ENCODE measurements around the gene SLBP.
A peak's percentile ranks its signal among the peaks of the same experiment; 100 is the strongest.

The SLBP gene

DNA sequence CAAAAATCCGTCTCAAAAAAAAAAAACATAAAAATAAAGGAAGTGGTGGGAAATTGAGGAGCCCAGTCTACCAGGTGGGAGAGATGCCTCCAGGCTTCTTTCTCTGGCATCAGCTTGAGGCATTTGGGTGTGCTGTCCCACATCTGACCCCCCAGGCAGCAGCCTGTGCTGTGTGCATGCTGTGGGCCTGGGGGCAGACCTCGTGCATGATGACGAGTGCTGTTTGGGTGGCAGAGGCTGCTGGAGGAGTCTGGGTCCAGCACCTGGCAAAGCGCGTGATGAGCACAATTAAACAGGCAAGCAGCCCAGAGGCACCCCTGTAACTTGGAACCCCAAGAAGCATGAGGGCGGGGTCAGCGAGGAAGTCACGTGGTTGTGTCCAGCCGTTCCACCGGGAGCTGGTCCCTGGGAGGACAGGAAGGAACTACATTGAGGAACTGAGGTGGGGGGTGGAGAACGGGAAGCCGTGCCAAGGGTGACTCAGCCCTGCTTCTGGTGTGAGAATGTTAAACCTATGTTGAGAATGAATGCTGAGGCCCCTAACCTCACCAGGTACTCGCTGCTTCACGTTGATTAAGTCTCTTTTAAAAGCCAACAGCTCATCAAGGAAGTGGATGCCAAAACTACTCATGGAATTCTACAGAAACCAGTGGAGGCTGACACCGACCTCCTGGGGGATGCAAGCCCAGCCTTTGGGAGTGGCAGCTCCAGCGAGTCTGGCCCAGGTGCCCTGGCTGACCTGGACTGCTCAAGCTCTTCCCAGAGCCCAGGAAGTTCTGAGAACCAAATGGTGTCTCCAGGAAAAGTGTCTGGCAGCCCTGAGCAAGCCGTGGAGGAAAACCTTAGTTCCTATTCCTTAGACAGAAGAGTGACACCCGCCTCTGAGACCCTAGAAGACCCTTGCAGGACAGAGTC is 15.3 kb upstream of the SLBP start:
- DNase-seq (ENCODE audit: low read depth): peak; percentile 91

DNA sequence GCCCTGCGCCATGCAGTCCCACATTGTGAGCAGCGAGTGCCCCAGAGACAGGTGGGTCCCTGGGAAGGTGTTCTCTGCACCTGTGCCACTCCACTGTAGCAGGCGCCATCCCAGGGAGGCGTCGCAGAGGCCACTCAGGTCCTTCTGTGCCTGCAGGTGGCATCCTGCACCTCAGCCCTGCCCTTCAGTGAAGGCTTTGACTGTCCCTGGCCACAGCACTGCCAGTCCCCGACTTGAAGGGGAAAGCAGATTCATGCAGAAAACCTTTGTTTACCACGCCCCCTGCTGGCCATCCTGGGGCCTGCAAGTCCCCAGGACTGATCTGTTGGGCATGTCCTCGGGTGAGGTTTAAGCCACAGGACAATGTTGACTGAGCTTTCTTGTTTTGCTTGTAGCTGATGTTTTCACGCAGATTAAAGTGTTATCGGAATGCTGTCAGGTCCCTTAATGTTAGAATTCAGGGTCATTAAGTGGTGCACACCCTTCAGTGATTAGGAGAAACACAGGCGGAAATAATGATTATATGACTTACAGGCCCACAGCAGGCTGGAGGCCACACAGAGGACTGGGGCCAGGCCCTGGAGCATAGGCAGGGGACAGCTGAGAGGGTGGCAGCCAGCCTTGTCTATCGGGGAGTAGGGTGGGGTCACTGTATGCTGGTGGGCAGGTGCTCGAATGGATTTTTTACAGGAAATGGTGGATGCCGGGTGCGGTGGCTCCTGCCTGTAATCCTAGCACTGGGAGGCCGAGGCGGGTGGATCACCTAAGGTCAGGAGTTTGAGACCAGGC is 14.2 kb upstream of the SLBP start:
- DNase-seq (ENCODE audit: low read depth): peak; percentile 84

DNA sequence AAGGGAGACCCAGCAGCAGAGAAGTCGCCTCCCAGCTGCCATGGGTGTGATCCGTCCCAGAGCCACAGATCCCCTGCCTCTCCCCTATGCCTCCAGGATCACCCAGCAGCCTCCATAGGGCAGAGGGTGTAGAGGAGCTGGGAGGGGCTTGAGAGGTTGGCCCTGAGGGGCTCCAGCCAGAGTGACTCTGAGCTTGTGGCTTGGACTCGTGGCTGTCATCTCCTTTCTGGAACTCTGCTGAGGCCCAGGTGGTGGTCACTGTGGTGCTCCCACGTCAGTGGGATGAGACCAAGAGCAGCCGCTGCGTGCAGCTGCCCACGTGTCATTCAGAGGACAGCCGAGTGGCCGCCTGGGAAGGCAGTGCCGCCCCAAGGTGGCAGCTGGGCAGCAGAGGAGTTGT is 13.4 kb upstream of the SLBP start:
- DNase-seq (ENCODE audit: low read depth): no peak

DNA sequence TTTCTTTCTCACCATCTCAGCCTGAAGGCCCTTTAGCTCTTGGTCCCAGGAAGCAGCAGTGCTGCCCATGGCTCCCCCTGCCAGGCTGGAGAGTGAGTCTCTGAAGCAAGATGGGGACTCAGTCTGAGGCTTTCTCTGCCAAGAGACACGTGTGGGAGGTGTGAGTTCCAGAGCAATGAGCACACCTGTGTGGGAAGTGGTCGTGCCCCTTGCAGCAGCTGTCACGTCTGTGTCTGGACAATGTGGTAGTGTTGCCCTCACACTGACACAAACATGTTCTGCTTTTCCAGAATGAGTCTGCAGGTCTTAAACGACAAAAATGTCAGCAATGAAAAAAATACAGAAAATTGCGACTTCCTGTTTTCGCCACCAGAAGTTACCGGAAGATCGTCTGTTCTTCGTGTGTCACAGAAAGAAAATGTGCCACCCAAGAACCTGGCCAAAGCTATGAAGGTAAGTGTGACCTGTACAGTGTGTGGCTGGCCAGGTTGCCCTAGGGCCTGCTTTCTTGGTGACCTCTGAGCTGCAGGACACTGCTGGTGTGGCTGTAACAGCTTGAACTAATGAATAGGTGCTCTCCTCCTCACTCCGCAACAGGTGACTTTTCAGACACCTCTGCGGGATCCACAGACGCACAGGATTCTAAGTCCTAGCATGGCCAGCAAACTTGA is 11.1 kb upstream of the SLBP start:
- no peak for DNase-seq (ENCODE audit: low read depth)

DNA sequence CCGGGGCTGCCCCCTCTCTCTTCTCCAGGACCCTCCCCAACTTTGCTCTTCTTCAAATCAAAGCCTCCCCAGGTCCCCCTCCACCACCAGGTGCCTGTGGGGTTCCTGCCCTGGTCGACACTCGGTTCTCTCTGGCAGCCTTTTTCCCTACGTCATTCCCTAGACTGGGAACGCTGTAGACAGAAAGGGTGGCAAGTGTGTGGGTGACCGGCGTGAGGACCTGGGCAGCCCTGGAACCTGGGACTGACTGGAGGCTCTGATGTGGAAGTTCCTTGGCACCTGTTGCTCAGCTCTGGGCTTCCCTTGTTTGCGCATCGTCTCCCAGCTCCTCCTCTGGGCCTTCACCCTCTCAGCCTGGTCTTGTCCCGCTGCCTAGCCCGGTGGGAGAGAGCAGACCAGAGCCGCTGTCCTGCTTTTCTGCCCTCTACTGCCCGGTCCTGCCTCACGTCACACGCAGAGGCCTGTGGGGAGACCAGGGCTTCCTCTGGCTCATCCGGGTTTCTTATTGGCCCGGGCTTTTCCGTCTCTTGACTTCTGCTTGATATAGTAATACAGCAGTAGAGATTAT is 10.5 kb upstream of the SLBP start:
- DNase-seq (ENCODE audit: low read depth): no peak

DNA sequence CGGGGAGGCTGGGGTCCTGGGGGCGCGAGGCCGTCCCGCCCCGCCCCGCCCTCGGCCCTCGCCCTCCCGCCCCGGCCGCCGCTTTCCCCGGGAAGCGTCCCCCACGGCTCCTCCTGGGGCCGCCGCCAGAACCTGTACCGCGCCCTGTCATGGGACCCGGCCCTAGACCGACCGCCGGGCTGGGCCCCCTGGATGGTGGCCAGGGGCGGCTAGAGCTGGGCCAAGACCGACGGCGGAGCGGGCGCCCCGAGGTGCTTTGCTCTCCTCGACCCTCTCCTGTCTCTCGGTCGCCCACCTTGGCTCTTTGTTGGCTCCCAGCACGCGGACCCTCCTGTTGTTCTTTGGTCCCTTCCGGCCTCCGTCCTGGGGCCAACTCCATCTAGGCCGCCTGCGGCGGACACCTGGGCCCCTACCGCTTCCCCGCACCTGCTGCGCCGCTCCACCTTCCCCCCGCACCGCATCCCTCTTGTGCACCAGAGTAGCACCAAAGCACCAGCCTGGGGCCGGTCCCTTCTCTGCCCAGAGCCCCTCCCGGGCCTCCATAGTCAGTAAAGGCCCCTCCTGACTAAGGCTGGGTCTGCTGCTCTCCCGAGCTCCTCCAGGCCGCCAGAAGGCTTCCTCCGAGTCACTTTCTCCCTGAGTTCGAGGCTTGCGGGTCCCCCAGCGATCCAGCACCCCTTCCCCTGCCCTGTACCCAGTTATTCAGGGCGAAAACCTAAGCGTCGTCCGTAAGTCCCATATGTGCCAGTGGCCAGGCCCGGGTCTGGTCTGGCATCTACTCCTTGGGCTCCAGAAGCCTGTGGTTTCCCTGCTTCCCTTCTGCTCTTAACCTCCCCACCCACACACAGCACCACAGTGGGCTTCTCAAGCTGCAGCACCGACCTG is 9.8 kb upstream of the SLBP start:
- DNase-seq (ENCODE audit: low read depth): peak; percentile 23

DNA sequence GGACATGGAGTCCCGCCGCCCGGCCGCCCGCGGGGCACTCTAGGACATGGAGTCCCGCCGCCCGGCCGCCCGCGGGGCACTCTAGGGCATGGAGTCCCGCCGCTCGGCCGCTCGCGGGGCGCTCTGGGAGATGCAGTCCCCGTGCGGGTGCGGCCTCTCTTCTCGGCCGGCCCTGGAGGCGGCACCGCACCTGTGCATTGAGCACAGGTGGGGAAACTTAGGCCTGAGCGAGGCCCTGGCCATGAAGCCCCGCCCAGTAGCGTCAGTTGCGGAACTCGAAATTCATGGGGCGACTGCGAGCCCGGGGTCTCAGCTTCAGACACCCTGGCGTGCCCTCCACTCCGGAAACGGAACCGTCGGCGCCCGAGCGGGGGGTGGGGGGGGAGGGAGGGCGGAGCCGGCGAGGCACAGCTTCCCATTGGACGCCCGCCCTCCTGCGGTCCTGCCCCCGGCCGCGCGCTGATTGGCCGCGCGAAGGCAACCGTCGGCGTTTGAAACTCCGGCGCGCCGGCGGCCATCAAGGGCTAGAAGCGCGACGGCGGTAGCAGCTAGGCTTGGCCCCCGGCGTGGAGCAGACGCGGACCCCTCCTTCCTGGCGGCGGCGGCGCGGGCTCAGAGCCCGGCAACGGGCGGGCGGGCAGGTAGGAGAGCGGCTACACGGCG is 9.0 kb upstream of the SLBP start, which contains the start of the genes TACC3 and TMEM129:
Gene TACC3, plus strand, starts transcription at position 519 of the 663 bp plus-strand sequence. CDS start 1,901 bp downstream, outside the sequence.
Gene TMEM129, minus strand, starts transcription at position 321 of the 663 bp plus-strand sequence. CDS start 486 bp downstream, outside the sequence.
- DNase-seq (ENCODE audit: low read depth): peak; percentile 90

DNA sequence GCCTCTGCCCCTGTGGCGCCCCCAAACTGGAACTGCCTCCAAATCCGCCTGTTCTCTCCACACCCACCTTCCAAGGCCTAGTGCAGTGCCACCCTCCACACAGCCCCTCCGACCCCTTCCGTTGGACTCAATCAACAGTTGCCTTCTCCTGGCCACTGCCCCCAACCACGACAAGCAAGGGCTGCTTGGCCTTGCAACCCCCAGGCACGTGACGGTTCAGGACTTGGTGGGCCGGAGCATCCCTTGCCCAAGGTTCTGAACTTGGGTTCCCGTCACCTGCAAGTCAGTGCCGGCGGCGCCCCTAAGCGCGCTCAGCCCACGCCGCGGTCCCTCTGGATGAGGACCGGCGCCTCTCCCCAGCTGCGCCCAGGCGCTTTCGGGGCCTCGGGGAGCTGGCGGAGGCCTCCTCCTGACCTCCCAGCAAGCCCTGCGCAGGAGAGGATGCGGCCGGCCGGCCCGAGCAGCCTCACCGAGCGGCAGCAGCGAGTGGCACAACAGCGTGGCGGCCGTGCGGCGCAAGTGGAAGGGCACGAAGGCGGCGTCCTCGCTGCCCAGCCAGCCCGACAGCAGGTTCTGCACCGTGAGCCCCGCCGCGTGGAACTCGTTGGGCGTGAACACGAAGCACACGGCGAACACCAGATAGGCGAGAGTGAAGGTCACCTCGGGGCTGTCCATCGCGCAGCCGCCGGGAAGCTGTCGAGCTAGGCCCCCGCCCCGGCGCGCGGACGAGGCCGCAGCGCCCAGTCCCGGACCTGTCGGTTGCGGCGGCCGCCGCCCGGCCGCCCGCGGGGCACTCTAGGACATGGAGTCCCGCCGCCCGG is 8.3 kb upstream of the SLBP start:
- DNase-seq (ENCODE audit: low read depth): peak; percentile 58

DNA sequence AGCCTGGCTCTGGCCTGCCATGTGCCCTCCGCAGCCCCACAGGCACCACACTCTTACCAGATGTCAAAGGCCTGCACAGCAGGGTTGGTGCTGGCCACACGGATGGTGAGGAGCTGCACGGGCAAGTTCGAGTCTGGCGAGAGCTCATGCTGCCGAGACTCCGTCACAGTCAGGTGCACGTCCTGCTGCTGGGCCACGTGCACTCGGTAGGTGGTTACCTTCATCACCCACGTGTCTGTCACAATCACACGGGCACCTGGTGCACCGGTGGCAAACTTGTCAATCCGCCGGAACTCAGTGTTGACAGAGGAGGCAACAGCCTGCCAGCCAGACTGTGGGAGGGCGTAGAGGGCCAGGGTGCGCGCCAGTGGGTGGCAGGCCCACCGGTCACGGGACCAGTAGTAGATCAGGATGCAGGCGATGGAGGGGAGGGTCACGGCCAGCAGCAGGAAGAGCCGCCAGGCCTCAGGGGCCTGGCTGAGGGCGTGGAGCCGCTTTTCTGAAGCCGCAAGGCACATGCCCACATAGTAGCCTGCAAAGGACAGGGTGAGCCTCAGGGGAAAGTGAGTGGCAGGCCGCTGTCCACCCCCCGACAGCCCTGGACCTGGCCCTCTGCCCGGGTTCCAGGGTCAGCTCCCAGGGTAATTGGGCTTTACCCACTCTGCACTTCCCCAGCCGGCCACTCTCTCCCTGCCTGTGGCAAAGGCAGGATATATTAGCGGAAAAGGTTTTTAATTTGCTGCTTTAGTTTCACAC is 6.2 kb upstream of the SLBP start:
- no peak for DNase-seq (ENCODE audit: low read depth)

DNA sequence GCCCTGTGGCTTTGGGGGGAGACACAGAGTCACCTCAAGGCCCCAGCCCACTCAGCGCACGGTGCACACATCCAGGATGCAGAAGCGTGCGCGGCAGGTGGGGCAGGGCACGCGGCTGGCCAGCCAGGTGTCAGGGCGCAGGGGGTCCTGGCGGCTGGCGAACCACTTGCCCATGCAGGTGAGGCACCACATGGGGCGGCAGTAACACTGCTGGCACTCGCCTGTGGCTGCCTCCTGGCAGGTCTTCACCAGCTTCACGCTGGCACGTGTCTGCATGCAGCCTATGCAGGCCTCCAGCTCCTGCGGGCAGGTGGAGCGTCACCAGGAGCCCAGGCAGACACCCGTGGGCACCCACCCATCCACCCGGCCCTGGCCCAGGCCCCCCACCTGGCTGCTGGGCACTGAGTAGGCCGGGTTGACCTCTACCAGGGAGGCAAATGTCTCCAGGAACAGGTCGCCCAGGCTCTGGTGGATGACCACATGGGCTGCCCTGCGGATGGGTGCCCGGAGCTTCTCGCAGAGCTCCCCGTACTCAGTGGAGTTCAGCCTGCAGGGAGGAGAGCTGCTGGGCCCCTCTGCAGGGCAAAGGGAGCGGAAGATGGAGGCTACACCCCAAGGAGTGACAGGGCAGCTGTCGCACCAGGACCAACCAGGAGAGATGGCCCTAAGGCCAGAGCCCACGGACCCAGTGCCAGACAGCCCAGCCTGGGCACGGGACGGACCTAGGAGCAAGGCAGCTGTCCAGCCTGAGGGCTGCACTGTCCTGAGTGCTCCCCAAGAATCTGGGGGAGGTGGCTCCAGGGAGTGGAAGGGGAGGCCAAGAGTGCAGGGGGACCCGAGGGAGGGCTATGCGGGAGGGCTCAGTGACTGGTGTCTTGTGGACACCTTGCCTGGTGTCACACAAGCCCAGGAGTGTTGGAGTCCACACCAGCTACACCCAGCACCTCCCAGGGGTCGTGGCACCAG is 5.3 kb upstream of the SLBP start:
- no peak for DNase-seq (ENCODE audit: low read depth)

DNA sequence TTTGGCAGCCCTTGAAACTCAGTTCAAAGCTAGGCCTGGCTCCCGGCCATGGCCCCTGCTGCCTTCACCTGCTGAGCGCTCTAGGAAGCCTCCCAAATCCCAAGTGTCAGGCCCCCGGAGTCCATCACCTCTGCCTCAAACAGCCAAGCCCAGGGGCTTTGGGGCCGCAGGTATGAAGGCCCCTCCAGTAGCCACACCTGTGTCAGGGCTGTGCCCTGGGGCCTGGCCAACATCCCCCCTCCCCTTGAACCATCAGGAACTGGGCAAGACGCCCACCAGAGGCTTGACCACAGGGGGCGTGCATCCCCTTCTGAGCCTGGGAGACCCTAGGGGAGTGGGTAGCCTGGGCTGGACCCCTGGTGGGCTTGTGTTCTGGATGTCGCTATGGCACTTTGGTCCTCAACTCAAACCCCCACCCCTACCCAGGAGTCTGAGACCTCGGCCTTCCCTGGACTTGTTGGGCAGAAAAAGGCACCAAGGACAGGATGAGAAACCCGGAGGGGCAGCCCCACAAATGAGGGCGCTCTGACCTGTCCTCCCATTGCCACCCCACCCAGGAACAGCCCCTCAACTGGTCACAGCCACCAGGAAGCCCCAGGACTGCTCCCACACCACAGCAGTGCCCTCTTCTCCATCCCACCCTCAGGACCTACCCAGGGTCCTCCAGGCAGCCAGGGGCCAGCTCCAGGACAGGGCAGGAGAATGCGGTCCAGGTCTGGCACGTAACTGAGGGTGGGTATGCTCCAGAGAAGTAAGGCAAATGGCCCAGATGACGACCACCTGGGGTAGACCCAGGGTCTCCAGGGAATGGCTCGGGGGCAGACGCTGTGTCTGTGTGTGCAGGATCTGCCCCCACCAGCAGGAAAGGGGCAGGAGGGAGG is 4.2 kb upstream of the SLBP start:
- DNase-seq (ENCODE audit: low read depth): no peak

DNA sequence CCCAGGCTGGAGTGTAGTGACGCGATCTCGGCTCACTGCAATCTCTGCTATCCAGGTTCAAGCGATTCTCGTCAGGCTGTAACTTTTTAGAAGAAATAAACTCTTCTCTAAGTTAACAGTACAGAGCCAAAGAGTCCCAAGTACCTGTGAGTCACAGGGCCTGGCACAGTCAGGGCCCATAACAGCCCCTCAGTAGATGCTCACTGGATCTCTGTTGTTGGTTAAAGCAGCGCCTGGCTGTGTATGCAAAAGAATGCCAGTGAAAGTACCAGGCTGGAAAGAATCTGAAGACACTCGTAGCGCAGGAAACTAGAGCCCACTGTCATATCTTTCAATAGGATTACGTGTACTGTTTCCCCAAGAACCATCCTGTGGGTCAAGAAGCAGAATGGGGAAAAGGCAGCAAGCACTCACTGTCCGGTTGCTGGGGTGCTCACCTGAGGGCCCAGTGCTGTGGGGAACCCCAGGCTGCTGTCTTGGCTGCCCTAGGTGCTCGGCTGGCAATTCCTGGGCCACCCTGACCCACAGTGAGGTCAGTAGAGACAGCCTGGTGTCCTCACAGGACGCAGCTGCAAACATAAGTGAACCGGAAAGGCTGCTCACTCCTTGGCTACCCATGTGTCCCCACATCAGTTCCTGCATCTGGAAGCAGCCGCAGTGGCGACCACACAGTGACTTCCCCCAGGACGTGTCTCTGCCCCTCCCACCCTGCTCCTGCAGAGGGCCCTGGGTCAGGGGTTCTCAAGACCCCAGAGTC is 3.1 kb upstream of the SLBP start:
- DNase-seq (ENCODE audit: low read depth): peak; percentile 13

DNA sequence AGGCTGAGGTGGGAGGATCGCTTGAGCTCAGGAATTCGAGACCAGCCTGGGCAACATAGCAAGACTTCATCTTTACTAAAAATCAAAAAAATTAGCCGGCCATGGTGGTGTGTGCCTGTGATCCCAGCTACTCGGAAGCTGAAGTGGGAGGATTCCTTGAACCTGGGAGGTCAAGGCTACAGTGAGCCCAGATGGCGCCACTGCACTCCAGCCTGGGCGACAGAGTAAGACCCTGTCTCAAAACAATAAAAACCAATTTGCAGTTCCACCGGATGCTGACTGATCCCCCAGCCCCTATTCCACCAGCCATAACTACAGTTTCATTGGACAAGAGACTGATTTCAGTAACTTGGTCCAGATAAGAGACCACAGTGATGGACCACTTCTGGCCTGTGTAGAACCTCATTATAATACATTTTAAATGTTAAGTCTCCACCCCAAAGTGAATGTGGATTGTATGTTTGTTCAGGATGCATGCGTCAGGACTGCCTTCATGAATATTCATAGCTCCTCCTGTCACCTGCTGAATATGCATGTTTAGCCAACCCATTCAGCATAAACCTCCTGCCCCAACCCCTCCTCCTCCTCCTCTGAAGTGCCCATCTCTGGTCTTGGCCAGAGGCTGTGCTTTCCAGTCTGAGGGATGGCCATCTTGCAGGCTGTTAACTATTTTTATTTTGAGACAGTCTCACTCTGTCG is 2.3 kb upstream of the SLBP start:
- peak; percentile 24 for DNase-seq (ENCODE audit: low read depth)

DNA sequence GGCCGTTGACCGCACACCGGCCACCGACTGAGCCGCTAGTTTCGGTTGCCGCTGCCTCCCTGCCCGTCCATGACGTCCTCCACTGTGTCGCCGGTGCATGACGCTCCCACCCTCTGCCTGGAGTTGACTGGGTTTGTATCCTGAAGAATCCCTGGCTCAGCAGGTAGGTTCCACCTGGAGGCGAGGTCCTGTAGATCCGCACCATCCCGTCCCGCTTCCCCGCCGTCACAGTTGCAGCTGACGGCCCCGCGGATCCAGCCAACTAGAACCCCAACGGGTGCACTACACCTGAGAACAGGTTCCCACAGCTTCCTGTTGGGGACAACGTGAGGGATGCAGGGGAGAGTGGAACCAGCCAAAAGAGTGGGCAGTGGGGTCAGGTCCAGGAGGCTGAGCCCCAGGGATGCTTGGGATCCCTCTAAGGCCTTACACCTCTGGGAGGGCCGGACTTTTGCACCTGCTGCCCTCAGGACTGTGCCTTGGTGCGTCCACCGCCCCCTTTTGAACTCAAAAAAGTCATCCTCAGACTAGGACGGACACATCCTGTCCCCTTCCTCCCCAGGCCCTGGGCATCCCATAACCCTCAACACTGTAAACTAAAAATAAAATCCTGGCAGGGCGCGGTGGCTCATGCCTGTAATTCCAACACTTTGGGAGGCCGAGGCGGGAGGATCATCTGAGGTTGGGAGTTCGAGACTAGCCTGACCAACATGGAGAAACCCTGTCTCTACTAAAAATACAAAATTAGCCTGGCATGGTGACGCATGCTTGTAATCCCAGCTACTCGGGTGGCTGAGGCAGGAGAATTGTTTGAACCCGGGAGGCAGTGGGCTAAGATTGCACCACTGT is 1.1 kb upstream of the SLBP start:
- DNase-seq (ENCODE audit: low read depth): no peak
